Esophagus squamous epithelium (tissue), 5 donors: ENCODE results near the gene POLR2M. TPM values are rescaled to one million over a fixed set of nuclear protein-coding genes. Genes with fewer than 3 reads are reported as not detected.

Experiments used
- DNase-seq: peaks from one replicate; lab custom pipeline; 2025; lab: John Stamatoyannopoulos, UW
- H3K27ac ChIP-seq, 4 donors: fragments of 200-600 bp; sonication (generic); one replicate each; pipeline ENCODE4 v1.5.1; 2016 to 2019; ENCODE audit warnings: mild to moderate bottlenecking in 1 of 4
- H3K27me3 ChIP-seq, 4 donors: fragments of 200-600 bp; sonication (generic); 1 replicate in 3 of 4; 2 replicates in 1 of 4; pipeline versions ENCODE4 v1.5.1 to v1.6.0; 2017 to 2021; ENCODE audit warnings: antibody characterized with exemption in 1 of 4
- H3K36me3 ChIP-seq, 3 donors: fragments of 200-600 bp; sonication (generic); one replicate each; pipeline ENCODE4 v1.5.1; 2016 to 2019
- H3K4me1 ChIP-seq, 3 donors: fragments of 200-600 bp; sonication (generic); one replicate each; pipeline ENCODE4 v1.5.1; 2017 to 2019
- H3K4me3 ChIP-seq, 4 donors: fragments of 200-600 bp; sonication (generic); 1 replicate in 3 of 4; 2 replicates in 1 of 4; pipeline ENCODE4 v1.5.1; 2016 to 2019; ENCODE audit warnings: mild to moderate bottlenecking in 2 of 4, moderate library complexity in 1 of 4
- H3K9me3 ChIP-seq, 3 donors: fragments of 200-600 bp; sonication (generic); one replicate each; pipeline ENCODE4 v1.5.1; 2016 to 2019
- CTCF ChIP-seq, 6 experiments: fragments of 450-650 bp in 4 of 6; fragments of 200-600 bp in 2 of 6; sonication (generic) in 2 of 6; IDR thresholded peaks; one replicate each; pipeline ENCODE4 v1.5.1; 2016 to 2019; ENCODE audit warnings: antibody characterized with exemption in 6 of 6, mild to moderate bottlenecking in 4 of 6, moderate library complexity in 4 of 6
- POLR2A ChIP-seq, 4 donors: fragments of 450-650 bp; IDR thresholded peaks; one replicate each; pipeline ENCODE4 v1.6.1; 2017; ENCODE audit warnings: antibody characterized with exemption in 4 of 4, mild to moderate bottlenecking in 4 of 4, moderate library complexity in 3 of 4
- WGBS, 2 donors: methylation state at CpG; one replicate each; pipeline ENCODE4 v1.1.5; 2018; 5-methylcytosine and 5-hydroxymethylcytosine counted together
- intact Hi-C: fragments of 100-400 bp; cut with DNase I; formaldehyde crosslinking; loops from one replicate; pipeline ENCODE4 v1.15.0; 2022
- total RNA-seq, 4 donors: library from RNA; depleted of rRNA; stranded (reverse); fragments of >200 nt; gene quantifications; one replicate each; pipeline ENCODE4 v1.1.0, GENCODE V29; 2016
- donor health status: DM: yes; HTN: yes; CAD: no.

Gene POLR2M
- total RNA-seq, 4 donors from 2014 or later, result 14.5 to 839 (median 71.7) TPM

- Histone ChIP-seq H3K27me3 (no peaks in the 10 kb centered on the region), H3K9me3 (no peaks in the 10 kb centered on the region), H3K36me3 (no peaks in the 10 kb centered on the region), H3K4me1 (no peaks in the 10 kb centered on the region), H3K4me3 (no peak overlapping the region), H3K27ac (no peak overlapping the region)
- WGBS, 2 donors, result 94 to 95% methylated on average over 1 of the region's 1 CpG
- TF ChIP-seq CTCF (IDR thresholded peaks at IDR 0.05), result no peak
- no peak for TF ChIP-seq POLR2A (IDR thresholded peaks at IDR 0.05)
- no peak for DNase-seq
- intact Hi-C loops, result no loop called here
Measured at GRCh38 chr15:57681011-57681410, 25.5 kb upstream of the POLR2M start.

- no peak overlapping the region for H3K27ac ChIP-seq
- H3K36me3 ChIP-seq, result no peaks in the 10 kb centered on the region
- DNase-seq, result no peak
- H3K4me3 ChIP-seq, result no peak overlapping the region
- H3K4me1 ChIP-seq, result no peaks in the 10 kb centered on the region
- TF ChIP-seq CTCF (IDR thresholded peaks at IDR 0.05), result no peak
- TF ChIP-seq POLR2A (IDR thresholded peaks at IDR 0.05), result no peak
- no peaks in the 10 kb centered on the region for H3K9me3 ChIP-seq
- no peaks in the 10 kb centered on the region for H3K27me3 ChIP-seq
- intact Hi-C loops, result no loop called here
- WGBS, 2 donors, result 78 to 91% methylated on average over 1 of the region's 1 CpG
Measured at GRCh38 chr15:57683481-57683880, 23.0 kb upstream of the POLR2M start.

- WGBS, 2 donors, result 74 to 77% methylated on average over 8 of the region's 8 CpGs
Measured at GRCh38 chr15:57684491-57685151, 21.9 kb upstream of the POLR2M start.

GRCh38 chr15:57685306-57686095, 21.0 kb upstream of the POLR2M start:
- 74 to 78% methylated on average over 6 to 7 of the region's 7 CpGs for WGBS, 2 donors
- H3K4me1 ChIP-seq, result no peaks in the 10 kb centered on the region
- H3K27me3 ChIP-seq, result no peaks in the 10 kb centered on the region
- H3K27ac ChIP-seq, result no peak overlapping the region
- no peak for DNase-seq
- H3K36me3 ChIP-seq, result no peaks in the 10 kb centered on the region
- no peaks in the 10 kb centered on the region for H3K9me3 ChIP-seq
- H3K4me3 ChIP-seq, result no peak overlapping the region
- intact Hi-C loops, result no loop called here
- no peak for TF ChIP-seq CTCF (IDR thresholded peaks at IDR 0.05)
- TF ChIP-seq POLR2A (IDR thresholded peaks at IDR 0.05), result no peak

More at GRCh38 chr15:57684491-57685151, 21.9 kb upstream of the POLR2M start:
- intact Hi-C loops, result no loop called here
- no peak overlapping the region for H3K27ac ChIP-seq
- no peak overlapping the region for H3K4me3 ChIP-seq
- no peak for DNase-seq
- TF ChIP-seq POLR2A (IDR thresholded peaks at IDR 0.05) (no peak), CTCF (IDR thresholded peaks at IDR 0.05) (no peak)
- H3K27me3 ChIP-seq, result no peaks in the 10 kb centered on the region
- H3K4me1 ChIP-seq, result no peaks in the 10 kb centered on the region
- H3K9me3 ChIP-seq, result no peaks in the 10 kb centered on the region
- no peaks in the 10 kb centered on the region for H3K36me3 ChIP-seq

GRCh38 chr15:57686657-57687056, 19.9 kb upstream of the POLR2M start:
- no peak overlapping the region for H3K27ac ChIP-seq
- WGBS, 2 donors, result 74 to 82% methylated on average over 4 of the region's 4 CpGs
- TF ChIP-seq POLR2A (IDR thresholded peaks at IDR 0.05) (no peak), CTCF (IDR thresholded peaks at IDR 0.05) (no peak)

More at GRCh38 chr15:57686657-57687056, 19.9 kb upstream of the POLR2M start:
- Histone ChIP-seq H3K36me3 (no peaks in the 10 kb centered on the region), H3K27me3 (no peaks in the 10 kb centered on the region), H3K9me3 (no peaks in the 10 kb centered on the region), H3K4me3 (no peak overlapping the region), H3K4me1 (no peaks in the 10 kb centered on the region)
- intact Hi-C loops, result no loop called here
- DNase-seq, result no peak
